ENCODE data around the gene RCC1.

DNA sequence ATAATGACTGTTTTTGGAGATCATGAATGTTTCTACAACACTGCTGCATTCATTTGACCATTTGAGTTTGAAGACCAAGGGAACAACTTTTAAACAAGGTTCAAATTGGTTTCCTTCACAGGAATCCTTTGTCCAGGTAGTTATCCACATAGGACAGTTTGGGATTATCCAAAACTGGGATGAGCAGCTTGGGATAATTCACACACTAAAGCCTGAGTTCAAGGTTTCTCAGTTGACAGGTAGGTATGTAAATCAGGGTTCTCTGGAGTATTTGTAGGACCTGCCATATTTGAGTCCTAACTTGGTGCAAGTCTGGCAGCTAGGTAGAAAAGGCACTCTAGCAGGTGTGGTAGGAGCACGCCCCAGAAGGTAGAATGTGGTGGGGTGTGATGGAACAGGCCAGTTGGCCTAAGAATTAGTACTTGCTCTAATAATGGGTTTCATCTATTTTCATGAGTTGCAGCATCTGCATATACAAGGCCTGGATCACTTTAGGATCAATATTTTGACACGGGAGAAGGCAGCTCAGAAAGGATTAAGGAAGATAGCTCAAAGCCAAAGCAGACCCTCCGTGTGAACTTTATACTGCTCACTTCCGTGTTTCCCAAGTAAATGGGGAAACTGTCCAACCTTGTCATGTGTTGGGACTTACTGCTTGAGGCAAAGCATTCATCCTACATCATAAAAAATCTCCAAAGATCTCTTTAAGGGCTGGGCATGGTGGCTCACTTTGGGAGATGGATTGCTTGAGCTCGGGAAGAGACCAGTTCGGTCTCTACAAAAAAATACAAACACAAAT is 72.1 kb downstream of the RCC1 start:
- TF ChIP-seq, protein P1, sequence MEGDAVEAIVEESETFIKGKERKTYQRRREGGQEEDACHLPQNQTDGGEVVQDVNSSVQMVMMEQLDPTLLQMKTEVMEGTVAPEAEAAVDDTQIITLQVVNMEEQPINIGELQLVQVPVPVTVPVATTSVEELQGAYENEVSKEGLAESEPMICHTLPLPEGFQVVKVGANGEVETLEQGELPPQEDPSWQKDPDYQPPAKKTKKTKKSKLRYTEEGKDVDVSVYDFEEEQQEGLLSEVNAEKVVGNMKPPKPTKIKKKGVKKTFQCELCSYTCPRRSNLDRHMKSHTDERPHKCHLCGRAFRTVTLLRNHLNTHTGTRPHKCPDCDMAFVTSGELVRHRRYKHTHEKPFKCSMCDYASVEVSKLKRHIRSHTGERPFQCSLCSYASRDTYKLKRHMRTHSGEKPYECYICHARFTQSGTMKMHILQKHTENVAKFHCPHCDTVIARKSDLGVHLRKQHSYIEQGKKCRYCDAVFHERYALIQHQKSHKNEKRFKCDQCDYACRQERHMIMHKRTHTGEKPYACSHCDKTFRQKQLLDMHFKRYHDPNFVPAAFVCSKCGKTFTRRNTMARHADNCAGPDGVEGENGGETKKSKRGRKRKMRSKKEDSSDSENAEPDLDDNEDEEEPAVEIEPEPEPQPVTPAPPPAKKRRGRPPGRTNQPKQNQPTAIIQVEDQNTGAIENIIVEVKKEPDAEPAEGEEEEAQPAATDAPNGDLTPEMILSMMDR (IDR thresholded peaks at IDR 0.05), result no peak
- TF ChIP-seq POLR2A (IDR thresholded peaks at IDR 0.05), result no peak

All from stomach (tissue), 4 donors.